GM13976 (cell line): ENCODE results near the gene NRROS.
"Not testable (repeated sequence)": the region's sequence is repeated elsewhere in the genome, so short reads cannot be mapped to it uniquely, and the experiment has no call there.

Source experiments
- DNase-seq: peaks from one replicate; pipeline ENCODE4 v3.0.0; 2012; ENCODE audit warnings: low spot score
- in situ Hi-C: fragments of 300-500 bp; cut with MboI; formaldehyde crosslinking; loops from one replicate; pipeline ENCODE4 v1.12.0; 2022; ENCODE audit warnings: low sequenced_read_pairs, mixed read lengths, inconsistent platforms; ENCODE audit not compliant: unreplicated experiment
- TF ChIP-seq, protein P1 (sequence below): IDR thresholded peaks from 2 replicates; pipeline ENCODE4 v1.5.1; 2012; ENCODE audit warnings: borderline replicate concordance, mild to moderate bottlenecking; ENCODE audit not compliant: insufficient read depth; ENCODE audit errors: extremely low read depth, missing control alignments, control extremely low read depth

Gene NRROS

DNA sequence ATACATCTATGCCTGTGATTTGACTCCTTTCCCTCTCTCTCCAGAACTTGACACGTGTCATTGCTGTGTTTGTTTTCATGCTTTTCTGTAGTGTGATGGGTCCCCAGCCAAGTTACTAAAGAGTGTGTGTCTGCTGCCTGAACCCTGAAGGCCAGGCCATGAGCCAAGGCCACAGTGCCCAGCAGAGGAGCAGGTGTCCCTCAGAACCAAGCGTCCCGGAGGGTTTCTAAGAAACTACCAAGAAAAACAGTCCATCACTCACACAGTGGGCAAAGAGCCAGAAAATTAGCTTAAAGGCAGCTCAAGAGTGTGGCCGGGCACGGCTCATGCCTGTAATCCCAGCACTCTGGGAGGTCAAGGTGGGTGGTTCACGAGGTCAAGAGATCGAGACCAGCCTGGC is 35.8 kb upstream of the NRROS start:
- TF ChIP-seq, protein P1, sequence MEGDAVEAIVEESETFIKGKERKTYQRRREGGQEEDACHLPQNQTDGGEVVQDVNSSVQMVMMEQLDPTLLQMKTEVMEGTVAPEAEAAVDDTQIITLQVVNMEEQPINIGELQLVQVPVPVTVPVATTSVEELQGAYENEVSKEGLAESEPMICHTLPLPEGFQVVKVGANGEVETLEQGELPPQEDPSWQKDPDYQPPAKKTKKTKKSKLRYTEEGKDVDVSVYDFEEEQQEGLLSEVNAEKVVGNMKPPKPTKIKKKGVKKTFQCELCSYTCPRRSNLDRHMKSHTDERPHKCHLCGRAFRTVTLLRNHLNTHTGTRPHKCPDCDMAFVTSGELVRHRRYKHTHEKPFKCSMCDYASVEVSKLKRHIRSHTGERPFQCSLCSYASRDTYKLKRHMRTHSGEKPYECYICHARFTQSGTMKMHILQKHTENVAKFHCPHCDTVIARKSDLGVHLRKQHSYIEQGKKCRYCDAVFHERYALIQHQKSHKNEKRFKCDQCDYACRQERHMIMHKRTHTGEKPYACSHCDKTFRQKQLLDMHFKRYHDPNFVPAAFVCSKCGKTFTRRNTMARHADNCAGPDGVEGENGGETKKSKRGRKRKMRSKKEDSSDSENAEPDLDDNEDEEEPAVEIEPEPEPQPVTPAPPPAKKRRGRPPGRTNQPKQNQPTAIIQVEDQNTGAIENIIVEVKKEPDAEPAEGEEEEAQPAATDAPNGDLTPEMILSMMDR, result no peak
- in situ Hi-C loops, result loop anchor here (10.0 kb wide), 1 partner anchor 81 kb away; no protein-coding TSS in a partner anchor
- DNase-seq, result no peak

DNA sequence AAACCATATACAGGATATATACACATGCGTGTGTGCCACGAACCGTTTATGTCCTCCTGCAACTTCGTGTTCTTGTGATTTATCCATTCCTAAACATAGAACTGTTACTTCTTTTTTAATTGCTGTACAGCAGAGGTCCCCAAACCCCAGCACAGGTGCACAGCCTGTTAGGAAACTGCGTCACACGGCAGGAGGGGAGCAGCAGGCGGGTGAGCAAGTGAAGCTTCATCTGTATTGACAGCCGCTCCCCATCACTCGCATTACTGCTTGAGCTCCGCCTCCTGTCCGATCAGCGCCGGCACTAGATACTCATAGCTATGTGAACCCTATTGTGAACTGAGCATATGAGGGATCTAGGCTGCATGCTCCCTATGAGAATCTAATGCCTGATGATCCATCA is 34.9 kb upstream of the NRROS start:
- TF ChIP-seq, protein P1, result no peak
- peak; percentile 58 for DNase-seq
- in situ Hi-C loops, result loop anchor here (10.0 kb wide), 1 partner anchor 80 kb away; no protein-coding TSS in a partner anchor

DNA sequence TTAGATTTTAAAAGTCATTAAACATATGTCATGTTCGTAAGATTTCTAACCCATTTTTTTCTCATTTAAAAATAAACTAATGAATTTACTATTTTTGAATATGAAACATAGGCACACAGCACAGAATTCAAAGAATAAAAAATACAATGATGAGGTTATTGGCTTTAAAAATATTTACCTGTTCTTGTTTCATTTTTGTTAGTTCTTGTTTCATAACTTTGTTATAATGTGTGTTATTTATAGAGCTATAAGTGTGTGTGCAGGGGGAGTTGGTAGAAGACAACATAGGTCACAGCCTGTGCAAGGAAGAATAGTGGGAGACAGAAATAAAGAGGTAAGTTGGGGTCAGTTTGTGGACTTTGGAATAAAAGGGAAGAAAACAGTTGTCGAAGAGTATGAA is 30.8 kb upstream of the NRROS start:
- in situ Hi-C loops, result loop anchor here (10.0 kb wide), 1 partner anchor 76 kb away; no protein-coding TSS in a partner anchor
- TF ChIP-seq, protein P1, result no peak
- no peak for DNase-seq

DNA sequence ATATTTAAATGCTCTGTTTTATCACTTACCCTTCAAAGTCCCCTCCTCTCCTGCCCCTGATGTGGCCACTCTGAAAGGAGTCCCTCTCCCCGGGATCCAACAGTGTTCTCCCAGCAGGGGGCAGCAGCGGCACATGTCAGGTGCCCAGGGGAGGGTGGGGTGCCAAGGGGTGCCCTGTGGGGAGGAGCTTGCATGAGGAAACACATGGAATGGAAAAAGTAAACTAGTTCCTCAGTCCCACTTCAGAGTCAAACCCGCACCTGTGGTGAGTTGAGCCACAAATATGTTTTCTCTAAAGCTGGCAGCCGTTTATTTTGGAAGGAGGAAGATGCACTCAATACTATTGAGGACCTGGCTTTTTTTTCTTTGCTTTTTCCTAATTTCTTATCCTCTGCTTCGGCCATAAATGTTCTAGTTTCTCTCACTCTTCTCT is 30.1 kb upstream of the NRROS start:
- in situ Hi-C loops, result loop anchor here (10.0 kb wide), 1 partner anchor 75 kb away; no protein-coding TSS in a partner anchor
- peak; percentile 88 for DNase-seq
- TF ChIP-seq, protein P1, result peak; percentile 69

DNA sequence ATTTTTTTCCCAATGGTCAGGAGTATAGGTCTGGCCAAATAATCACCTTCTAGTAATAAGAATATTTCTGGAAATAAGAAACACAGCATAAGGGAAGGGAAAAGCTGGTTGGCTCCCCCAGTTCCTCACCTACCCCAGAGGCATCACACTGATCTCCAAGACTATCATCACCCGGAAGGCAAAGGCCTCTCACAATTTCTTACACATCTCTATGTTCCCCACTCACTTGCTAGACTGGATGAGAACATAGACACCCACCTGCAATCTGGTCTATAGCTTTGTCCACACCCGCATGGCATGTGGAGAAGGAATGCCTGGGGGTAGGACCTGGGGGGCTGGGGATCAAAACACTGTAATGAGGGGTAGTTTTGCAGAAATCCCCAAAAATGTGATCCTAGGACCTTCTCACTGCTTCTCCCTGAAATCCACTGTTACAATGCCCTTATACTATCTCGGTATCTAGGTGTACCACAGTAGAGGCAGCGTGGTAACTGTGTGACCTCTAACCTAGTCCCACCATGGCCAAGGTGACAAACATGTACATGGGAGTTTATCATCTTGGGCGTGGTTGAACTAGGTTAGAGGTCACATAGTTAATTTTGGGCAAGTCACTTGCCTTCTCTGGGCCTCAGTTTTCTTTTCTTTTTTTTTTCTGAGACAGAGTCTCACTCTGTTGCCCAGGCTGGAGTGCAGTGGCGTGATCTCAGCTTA is 29.5 kb upstream of the NRROS start:
- TF ChIP-seq, protein P1, result no peak
- in situ Hi-C loops, result loop anchor here (10.0 kb wide), 1 partner anchor 75 kb away; no protein-coding TSS in a partner anchor
- DNase-seq, result no peak

DNA sequence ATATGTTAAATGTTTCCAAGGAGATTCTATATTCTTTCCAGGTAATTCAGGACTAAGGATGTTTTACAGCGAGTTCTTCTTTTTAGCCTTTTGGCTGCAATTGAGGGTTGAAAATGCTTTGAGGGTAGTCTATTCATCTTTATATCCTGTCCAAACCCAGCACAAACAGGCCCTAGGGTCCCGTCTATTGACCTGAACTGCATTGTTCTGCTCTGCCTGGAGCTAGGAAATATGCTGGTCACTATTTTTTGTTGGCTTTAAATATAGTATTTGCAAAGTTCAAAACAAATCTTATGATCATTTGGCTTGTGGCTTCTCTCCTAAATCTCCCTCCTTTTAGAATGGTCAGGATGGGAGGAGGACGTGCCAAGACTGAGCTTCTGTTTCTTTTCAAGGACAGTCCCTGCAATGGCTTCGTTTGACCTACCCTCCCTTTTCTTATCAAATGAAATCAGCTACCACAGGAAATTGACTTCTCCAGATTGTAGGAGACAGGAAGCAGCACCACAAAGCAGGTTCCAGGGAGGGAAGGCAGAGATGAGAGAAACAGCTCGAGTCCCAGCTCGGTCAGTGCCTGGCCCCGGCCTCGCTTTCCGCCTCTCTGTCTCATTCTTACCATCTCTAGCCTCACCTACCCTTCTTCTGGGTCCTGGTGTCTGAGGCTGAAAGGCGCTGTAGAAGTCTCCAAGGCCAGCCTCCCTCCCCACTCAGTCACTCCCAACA is 27.6 kb upstream of the NRROS start:
- TF ChIP-seq, protein P1, result no peak
- in situ Hi-C loops, result no loop called here
- DNase-seq, result no peak

DNA sequence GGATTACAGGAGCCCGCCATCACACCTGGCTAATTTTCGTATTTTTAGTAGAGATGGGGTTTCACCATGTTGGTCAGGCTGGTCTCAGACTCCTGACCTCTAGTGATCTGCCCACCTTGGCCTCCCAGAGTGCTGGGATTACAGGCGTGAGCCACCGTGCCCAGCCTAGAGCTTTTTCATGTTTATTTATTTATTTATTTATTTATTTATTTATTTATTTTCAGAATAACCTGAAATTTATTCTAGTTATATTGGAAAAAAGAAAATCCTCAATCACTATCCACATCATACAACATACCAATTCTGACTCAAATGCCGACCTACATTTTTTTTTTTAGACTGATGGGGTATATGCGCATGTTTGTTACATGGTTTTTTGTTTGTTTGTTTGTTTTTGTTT is 24.3 kb upstream of the NRROS start:
- DNase-seq, in situ Hi-C loops: not testable (repeated sequence)
